NCI-H1436 (cell line): ENCODE results near the gene AZU1.
"Not testable (repeated sequence)": the region's sequence is repeated elsewhere in the genome, so short reads cannot be mapped to it uniquely, and the experiment has no call there.

Experiments used
- DNase-seq: peaks from one replicate; lab custom pipeline; 2025; lab: John Stamatoyannopoulos, UW

AZU1 gene

GRCh38 chr19:873561-874041 is 46.0 kb downstream of the AZU1 start:
- no peak for DNase-seq

GRCh38 chr19:875265-875879 is 47.7 kb downstream of the AZU1 start:
- DNase-seq = no peak

GRCh38 chr19:876089-876488 is 48.5 kb downstream of the AZU1 start:
- DNase-seq = no peak

GRCh38 chr19:876780-877314 is 49.2 kb downstream of the AZU1 start:
- no peak for DNase-seq

GRCh38 chr19:877992-878660 is 50.5 kb downstream of the AZU1 start:
- DNase-seq = not testable (repeated sequence)

- not testable (repeated sequence) for DNase-seq
These were observed 51.3 kb downstream of the AZU1 start for GRCh38 chr19:878751-879561.

- DNase-seq = no peak
These were observed 52.2 kb downstream of the AZU1 start for GRCh38 chr19:879711-880438.
